ENCODE measurements around the gene AHCY.
"Not testable (repeated sequence)": the region's sequence is repeated elsewhere in the genome, so short reads cannot be mapped to it uniquely, and the experiment has no call there.

The AHCY gene

DNA sequence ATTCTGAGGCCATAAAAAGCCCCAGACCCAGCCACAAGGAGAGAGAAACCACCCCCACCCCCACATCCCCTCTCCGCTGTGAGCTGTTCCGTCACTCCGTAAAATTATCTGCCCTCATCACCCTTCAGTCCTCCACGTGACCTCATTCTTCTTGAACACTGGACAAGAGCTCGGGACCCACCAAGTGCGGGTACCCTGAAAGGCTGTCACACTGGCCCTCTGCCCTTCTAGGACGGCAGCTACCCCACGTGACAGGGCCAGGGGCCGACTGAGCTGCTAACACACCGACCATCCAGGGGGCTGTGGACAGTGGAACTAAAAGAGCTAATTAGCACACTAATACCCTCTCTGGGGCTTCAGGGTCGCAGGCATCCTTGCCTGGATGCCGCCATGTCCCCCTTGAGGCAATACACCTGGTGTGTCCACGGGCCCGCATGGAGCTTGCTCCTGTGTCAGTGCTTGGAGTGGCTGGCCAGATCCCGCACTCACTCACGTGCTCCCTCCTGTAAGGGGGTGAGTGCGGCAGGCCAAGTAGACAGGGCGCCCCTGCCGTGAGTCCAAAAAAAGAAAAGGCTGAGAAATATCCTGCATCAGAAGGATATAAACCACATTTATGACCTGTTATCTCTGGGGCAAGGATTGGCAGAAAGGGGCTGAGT lies 29.2 kb upstream of the AHCY start:
- no peak for ATAC-seq
- no peak for DNase-seq
- Mint-ChIP-seq H3K4me1 (no peaks in the 10 kb centered on the region), H3K27ac (no peak overlapping the region), H3K9me3 (no peaks in the 10 kb centered on the region), H3K4me3 (no peak overlapping the region), H3K27me3 (no peaks in the 10 kb centered on the region)

DNA sequence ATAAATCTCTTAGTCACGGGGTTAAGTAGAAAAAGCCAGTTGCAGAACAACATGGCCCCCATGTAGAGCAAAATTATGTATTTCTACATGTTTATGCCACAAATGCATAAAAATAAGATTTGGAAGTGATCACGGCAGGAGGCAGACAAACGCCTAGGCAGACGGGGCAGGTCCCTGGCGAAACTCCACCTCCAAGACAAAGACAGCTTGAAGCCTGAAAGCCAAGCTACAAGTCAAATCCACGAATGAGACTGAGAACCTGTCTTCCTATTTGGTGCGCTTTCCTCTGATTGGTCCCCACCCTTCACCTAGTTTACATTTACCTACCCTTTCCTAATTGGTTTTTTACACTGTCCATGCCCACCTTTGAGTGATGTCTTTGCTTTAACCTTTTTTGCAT lies 28.7 kb upstream of the AHCY start:
- no peaks in the 10 kb centered on the region for H3K27me3 Mint-ChIP-seq
- ATAC-seq (no peak), DNase-seq (no peak)
- H3K27ac Mint-ChIP-seq, result no peak overlapping the region
- no peaks in the 10 kb centered on the region for H3K4me1 Mint-ChIP-seq
- no peak overlapping the region for H3K4me3 Mint-ChIP-seq
- H3K9me3 Mint-ChIP-seq, result no peaks in the 10 kb centered on the region

DNA sequence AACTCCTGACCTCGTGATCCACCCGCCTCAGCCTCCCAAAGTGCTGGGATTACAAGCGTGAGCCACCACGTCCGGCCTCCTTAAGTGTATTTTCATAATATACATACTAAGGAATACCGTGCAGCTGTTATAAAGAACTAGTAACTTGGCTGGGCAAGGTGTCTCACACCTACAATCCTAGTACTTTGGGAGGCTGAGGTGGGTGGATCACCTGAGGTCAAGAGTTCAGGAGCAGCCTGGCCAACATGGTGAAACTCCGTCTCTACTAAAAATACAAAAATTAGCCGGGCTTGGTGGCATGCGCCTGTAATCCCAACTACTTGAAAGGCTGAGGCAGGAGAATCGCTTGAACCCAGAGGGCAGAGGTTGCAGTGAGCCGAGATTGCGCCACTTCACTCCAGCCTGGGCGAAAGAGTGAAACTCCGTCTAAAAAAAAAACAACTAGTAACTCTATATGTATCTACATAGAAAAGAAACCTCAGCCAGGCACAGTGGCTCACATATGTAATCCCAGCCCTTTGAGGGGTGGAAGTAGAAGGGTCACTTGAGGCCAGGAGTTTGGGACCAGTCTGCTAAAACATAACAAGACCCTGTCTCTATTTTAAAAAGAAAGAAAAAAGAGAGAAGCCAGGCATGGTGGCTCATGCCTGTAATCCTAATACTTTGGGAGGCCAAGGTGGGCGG lies 27.8 kb upstream of the AHCY start:
- ATAC-seq, DNase-seq, H3K4me1 Mint-ChIP-seq, H3K4me3 Mint-ChIP-seq, H3K9me3 Mint-ChIP-seq, H3K27me3 Mint-ChIP-seq, H3K27ac Mint-ChIP-seq: not testable (repeated sequence)

DNA sequence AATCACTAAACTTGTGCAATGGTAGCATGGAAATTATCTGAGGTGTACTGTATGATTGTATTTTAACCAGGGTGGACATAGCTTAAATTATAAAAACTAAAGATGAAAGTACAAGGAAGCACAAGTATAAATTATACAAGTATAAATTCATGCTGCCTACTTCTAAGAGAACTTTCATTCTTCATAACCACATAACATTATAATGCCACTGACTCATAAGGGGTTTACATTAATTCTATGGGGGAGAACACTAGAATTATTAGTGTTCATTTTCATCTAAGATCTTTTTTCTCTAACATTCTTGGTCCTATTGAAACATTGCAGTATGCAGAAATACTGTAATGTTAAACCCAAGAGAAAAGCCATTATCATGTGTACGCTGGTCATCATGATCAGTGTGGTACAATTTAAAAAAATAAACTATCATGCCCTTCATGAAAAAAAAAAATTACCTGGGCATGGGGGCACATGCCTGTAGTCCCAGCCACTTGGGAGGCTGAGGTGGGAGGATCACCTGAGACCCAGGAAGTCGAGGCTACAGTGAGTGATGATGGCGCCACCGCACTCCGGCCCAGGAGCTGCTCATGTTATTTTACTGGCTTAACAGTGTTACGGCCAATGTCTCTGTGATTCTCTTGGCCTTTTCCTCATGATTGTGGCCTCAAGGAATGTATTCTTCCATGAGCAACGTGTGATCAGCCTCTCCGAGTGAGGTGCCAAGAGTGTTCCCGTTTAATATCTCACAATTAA lies 25.9 kb upstream of the AHCY start:
- no peaks in the 10 kb centered on the region for H3K4me1 Mint-ChIP-seq
- ATAC-seq, result no peak
- DNase-seq, result no peak
- no peak overlapping the region for H3K4me3 Mint-ChIP-seq
- peaks cover 6% of the 10 kb centered on the region for H3K27me3 Mint-ChIP-seq
- H3K9me3 Mint-ChIP-seq, result no peaks in the 10 kb centered on the region
- no peak overlapping the region for H3K27ac Mint-ChIP-seq

DNA sequence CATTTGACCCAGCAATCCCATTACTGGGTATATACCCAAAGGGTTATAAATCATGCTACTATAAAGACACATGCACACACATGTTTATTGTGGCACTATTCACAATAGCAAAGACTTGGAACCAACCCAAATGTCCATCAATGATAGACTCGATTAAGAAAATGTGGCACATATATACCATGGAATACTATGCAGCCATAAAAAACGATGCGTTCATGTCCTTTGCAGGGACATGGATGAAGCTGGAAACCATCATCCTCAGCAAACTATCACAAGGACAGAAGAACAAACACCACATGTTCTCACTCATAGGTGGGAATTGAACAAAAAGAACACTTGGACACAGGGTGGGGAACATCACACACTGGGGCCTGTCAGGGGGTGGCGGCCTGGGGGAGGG lies 25.1 kb upstream of the AHCY start:
- not testable (repeated sequence) for H3K9me3 Mint-ChIP-seq, H3K27me3 Mint-ChIP-seq, ATAC-seq, DNase-seq, H3K27ac Mint-ChIP-seq, H3K4me1 Mint-ChIP-seq, H3K4me3 Mint-ChIP-seq

DNA sequence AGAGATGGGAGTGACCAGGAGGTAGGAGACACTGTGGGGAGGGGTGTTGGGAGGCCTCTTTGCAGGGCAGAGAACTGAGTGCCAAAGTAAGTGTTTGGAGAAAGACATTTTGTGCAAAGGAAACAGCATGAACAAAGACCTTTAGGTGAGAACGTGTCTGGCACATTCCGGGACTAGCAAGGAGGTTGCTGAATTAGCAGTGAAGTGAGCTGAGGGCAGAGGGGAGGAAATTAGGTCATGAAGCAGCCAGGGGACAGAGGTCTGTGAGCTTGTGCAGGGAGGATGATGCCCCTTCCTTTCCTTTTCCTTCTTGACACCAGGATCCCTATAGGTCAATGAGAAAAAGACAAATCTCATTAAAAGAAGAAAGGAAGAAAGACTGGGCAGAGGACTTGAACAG lies 21.4 kb upstream of the AHCY start:
- Mint-ChIP-seq H3K27ac (no peak overlapping the region), H3K4me3 (no peak overlapping the region), H3K27me3 (peaks cover 21% of the 10 kb centered on the region), H3K9me3 (no peaks in the 10 kb centered on the region), H3K4me1 (no peaks in the 10 kb centered on the region)
- no peak for ATAC-seq
- DNase-seq, result no peak

DNA sequence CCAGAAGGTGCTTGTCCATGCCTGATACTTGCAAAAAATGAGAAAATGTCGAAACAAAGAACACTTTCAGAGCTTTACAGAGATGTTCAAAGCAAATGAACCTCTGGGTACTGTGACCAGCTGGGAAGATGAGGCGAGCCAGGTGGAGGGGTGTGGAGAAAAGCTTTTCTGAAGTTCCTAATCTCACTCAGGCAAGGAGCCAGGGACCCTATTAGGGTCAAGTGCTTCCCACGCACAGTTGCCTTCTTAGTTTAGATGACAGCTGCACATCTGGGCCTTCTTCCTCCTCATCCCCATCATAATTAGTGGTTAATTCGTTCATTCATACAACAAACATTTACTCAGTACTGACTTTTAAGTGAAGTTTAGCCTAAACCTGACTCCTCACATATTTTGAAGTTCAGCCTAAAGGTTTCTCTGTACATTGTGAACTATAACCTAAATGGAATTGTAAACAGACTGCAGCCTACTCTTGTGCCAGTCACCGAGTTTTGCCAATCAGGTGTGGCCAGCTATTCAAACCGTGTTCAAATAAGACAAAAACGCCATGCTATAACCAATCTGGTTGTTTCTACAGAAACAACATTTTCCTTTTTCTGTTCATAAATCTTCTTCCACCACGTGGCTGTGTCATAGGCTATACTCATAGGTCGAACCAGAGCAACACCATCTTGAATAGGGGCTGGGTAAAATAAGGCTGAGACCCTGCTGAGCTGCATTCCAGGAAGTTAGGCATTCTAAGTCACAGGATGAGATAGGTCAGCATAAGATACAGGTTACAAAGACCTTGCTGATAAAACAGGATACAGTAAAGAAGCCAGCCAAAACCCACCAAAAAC lies 19.3 kb upstream of the AHCY start:
- no peaks in the 10 kb centered on the region for H3K9me3 Mint-ChIP-seq
- H3K4me1 Mint-ChIP-seq, result no peaks in the 10 kb centered on the region
- no peak for DNase-seq
- no peak overlapping the region for H3K4me3 Mint-ChIP-seq
- no peak for ATAC-seq
- peaks cover 21% of the 10 kb centered on the region for H3K27me3 Mint-ChIP-seq
- no peak overlapping the region for H3K27ac Mint-ChIP-seq

DNA sequence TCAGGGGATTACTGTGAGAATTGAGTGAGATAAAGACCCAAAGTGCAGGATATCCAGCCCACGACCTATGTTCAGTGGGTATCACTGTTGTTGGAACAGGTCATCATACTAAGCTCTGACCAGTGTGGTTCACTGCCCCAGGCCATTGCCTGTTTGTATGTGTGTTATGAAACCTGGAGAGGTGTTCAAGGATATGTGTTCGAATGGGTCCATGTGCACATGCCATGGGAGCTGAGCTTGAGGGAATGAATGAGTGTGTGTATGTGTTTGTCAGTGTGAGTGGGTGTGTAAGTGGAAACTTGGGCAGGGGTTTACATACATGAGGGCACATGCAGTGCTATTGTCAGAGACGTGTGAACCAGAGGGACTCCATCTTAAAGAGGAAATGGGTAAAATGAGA lies 17.7 kb upstream of the AHCY start:
- no peak overlapping the region for H3K27ac Mint-ChIP-seq
- ATAC-seq (no peak), DNase-seq (no peak)
- H3K4me1 Mint-ChIP-seq, result no peaks in the 10 kb centered on the region
- no peak overlapping the region for H3K4me3 Mint-ChIP-seq
- H3K9me3 Mint-ChIP-seq, result no peaks in the 10 kb centered on the region
- peaks cover 20% of the 10 kb centered on the region for H3K27me3 Mint-ChIP-seq

DNA sequence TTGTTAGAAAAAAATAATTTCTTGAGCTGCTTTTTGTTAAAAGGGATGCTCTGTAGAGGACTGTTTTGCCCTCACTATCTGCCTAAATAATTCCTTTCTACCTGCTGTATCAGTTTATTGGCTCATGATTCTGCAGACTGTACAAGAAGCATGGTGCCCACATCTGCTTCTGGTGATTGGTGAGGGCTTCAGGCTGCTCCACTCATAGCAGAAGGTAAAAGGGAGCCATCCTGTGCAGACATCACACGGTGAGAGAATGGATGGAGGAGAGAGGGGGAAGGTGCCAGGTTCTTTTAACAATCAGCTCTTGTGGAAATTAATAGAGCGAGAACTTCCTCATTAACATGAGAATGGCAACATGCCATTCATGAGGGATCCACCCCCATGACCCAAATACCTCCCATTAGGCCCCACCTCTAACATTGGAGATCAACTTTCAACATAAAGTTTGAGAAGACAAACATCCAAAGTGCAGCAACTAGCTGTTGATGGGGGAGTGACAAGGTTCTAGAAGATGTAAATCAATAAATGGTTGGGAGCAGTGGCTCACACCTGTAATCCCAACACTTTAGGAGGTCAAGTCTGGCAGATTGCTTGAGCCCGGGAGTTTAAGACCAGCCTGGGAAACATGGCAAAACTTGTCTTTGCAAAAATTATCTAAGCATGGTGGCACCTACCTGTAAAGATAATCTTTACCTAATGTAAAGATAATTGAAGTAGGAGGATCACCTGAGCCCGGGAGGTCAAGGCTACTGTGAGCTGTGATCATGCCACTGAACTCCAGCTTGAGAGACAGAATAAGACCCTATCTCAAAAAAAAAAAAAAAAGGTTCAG lies 15.7 kb upstream of the AHCY start:
- DNase-seq (no peak), ATAC-seq (no peak)
- peaks cover 15% of the 10 kb centered on the region for H3K27me3 Mint-ChIP-seq
- H3K4me3 Mint-ChIP-seq, result no peak overlapping the region
- H3K27ac Mint-ChIP-seq, result no peak overlapping the region
- no peaks in the 10 kb centered on the region for H3K4me1 Mint-ChIP-seq
- H3K9me3 Mint-ChIP-seq, result no peaks in the 10 kb centered on the region

DNA sequence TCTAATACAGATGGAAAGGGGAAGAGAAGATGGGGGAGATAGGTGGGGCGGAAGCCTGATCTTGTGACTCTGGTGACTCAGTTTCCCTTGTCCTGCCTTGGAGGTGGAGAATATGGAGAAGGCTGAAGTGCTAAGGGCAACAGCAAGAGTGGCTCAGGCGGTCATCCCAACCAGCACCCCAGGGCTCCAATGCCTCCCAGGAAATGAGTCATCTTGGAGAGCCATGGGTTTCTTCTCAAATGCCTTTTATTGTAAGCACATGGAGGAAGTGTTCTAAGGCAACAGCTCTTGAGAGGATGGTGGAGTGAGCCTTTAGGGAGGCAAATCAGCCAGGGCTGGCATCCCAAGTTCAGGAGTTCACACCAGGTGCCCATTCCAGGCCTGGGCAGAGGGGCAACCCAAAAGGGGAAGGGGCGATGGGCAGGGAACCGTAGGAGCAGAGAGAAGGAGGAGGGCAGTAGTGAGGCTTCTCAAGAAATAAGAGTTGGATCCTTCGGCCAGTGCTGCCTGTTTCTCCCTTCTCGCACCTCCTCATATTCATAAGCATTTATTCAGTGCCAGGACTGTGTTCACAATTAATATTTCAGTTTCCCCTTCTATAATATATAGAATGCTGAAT lies 13.2 kb upstream of the AHCY start:
- Mint-ChIP-seq H3K9me3 (no peaks in the 10 kb centered on the region), H3K4me1 (peaks cover 18% of the 10 kb centered on the region), H3K27me3 (peaks cover 32% of the 10 kb centered on the region), H3K4me3 (no peak overlapping the region), H3K27ac (no peak overlapping the region)
- no peak for DNase-seq
- no peak for ATAC-seq

DNA sequence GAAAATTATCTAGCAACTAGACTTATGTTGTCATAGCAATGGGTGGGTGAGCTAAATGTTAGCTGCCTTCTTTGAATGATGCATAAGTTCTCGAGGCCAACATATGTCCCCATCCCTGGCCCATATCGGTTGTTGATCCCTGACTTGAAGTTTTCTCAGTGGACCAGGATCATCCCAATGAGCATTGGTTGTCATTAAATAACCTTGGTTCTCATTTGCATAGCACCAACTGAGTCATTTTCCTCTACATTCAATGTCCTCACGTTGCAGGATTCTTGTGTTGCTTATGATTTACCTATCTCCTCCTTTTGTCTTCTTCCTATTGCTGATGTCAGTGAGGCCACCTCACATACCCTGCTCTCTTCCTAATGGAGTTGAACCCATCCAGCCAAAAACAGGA lies 12.1 kb upstream of the AHCY start:
- DNase-seq, result no peak
- H3K27ac Mint-ChIP-seq, result no peak overlapping the region
- no peak for ATAC-seq
- peaks cover 30% of the 10 kb centered on the region for H3K27me3 Mint-ChIP-seq
- H3K4me3 Mint-ChIP-seq, result no peak overlapping the region
- peaks cover 18% of the 10 kb centered on the region for H3K4me1 Mint-ChIP-seq
- no peaks in the 10 kb centered on the region for H3K9me3 Mint-ChIP-seq

DNA sequence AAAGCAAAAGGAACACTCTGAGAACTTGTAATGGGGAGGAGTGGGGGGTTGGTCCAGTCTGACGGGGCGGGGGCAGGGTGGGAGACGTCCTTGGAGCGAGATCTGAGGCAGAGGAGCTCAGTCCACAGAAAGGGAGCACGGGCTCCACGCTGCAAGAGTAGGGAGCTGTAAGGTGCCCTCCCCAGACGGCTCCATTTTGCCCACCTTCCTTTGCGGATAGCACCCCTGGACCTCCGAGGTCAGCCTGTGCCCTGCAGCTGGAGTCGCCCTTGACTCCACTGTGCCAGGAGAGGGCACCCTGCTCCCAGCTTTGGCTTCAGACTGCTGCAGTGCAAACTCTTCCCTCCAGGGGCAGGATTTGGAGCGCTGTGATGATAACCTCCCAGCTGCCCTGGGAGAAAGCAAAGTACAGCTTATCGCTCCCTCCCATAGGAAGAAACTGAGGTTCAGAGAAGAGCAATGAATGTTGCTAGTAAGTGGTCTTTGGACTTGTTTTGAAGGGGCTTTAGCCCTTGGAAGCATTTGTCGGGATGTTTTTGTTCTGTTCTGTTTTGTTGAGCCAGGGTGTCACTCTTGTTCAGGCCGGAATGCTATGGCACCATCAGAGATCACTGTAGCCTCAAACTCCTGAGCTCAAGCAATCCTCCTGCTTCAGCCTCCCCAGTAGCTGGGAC lies 9.5 kb upstream of the AHCY start:
- peaks cover 26% of the 10 kb centered on the region for H3K27me3 Mint-ChIP-seq
- no peaks in the 10 kb centered on the region for H3K9me3 Mint-ChIP-seq
- peak; percentile 85 to 90 for DNase-seq
- no peak overlapping the region for H3K27ac Mint-ChIP-seq
- H3K4me3 Mint-ChIP-seq, result peak overlapping the region; percentile 12 to 75
- peaks cover 18% of the 10 kb centered on the region for H3K4me1 Mint-ChIP-seq
- ATAC-seq, result peak; percentile 99

DNA sequence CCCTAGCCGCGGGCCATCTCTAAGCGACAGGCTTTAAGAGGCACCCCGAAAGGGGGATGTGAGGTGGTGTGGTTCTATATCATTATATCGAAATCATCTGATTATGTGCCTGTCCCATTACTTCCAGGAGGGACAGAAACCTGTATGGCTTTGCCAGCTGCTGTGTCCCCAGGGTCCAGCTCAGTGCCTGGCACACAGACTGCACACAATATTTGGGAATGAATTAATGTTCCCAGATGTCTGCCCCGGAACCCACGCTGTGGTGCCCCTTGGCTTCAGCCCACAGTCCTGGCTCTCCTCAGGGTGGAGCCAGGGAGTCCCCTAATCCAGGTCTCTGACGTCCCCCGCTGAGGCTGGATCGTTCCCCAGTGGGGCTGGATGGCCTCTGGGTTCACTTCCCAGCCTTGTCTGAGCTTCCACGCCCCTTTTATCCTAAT lies 8.9 kb upstream of the AHCY start:
- ATAC-seq (peak; percentile 27), DNase-seq (no peak)
- no peak overlapping the region for H3K27ac Mint-ChIP-seq
- peaks cover 18% of the 10 kb centered on the region for H3K4me1 Mint-ChIP-seq
- peaks cover 26% of the 10 kb centered on the region for H3K27me3 Mint-ChIP-seq
- peak overlapping the region; percentile 29 to 75 for H3K4me3 Mint-ChIP-seq
- H3K9me3 Mint-ChIP-seq, result no peaks in the 10 kb centered on the region

Measured in stimulated activated naive CD8-positive, alpha-beta T cell treated with anti-CD3 and anti-CD28 coated beads, Interleukin-15, amount 100 ng/mL, for 72 hours (primary cell).